GM19452 (cell line): ENCODE results near the gene TUBG2.
"Not testable (repeated sequence)": the region's sequence is repeated elsewhere in the genome, so short reads cannot be mapped to it uniquely, and the experiment has no call there.

Experiments used
- ATAC-seq: cut with Tn5 transposase; IDR thresholded peaks from one replicate; pipeline ENCODE4 v1.9.1; 2021; ENCODE audit not compliant: unreplicated experiment

Gene TUBG2

GRCh38 chr17:42659079-42659931 lies at the start of gene TUBG2:
Gene TUBG2 (plus strand): TSS chr17:42659284. CDS start chr17:42659504, 220 bp downstream.
- ATAC-seq, result no peak

DNA sequence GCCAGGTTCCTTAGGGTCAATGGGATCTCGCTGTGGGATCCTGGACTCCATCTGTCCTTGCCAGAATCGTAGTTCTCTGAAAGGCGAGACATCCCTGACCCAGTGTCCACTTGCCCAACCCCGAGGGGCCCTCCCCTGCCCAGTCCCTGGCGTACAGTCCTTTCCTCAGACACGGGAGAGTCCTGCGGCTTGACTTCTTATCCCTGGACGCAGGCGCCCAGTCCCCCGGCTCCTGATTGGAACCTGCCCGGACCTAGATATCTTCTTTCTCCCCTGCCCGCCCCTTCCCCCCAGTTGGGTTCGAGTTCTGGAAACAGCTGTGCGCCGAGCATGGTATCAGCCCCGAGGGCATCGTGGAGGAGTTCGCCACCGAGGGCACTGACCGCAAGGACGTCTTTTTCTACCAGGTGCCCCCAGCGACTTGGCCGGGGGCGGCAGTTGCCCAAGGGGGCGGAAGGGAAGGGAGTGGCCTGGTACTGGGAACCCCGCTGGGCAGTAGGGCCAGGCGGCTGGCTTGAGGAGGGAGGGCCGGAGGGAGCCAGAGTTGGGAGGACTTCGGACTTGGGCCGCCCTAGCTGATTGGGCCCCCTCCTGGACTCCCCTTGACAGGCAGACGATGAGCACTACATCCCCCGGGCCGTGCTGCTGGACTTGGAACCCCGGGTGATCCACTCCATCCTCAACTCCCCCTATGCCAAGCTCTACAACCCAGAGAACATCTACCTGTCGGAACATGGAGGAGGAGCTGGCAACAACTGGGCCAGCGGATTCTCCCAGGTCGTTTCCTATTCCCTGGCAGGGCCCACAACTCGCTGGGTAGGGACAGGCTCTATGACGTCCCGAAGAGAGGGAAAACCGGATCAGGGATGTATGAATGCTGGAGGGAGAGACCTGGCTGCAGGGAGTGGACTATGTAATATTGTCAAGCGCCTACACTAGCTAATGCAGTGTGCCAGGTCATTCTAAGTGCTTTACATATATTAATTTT lies 49.0 kb upstream of the TUBG2 start:
- ATAC-seq, result not testable (repeated sequence)

DNA sequence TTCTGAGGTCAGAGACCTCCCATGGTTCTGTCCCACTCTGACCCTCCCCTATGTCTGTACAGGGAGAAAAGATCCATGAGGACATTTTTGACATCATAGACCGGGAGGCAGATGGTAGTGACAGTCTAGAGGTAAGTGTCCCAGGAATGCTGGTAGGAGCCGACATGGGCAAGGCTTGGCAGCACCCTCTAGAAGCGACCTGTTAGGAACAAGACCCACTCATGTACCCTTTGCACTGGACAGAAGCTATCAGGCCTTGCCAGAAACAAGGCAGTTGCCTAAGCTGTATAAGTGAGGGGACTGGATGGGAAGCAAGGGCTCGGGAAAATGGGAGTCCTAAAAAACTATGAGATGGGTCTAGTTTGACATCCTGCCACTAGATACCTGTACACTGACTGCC lies 47.1 kb upstream of the TUBG2 start:
- no peak for ATAC-seq

DNA sequence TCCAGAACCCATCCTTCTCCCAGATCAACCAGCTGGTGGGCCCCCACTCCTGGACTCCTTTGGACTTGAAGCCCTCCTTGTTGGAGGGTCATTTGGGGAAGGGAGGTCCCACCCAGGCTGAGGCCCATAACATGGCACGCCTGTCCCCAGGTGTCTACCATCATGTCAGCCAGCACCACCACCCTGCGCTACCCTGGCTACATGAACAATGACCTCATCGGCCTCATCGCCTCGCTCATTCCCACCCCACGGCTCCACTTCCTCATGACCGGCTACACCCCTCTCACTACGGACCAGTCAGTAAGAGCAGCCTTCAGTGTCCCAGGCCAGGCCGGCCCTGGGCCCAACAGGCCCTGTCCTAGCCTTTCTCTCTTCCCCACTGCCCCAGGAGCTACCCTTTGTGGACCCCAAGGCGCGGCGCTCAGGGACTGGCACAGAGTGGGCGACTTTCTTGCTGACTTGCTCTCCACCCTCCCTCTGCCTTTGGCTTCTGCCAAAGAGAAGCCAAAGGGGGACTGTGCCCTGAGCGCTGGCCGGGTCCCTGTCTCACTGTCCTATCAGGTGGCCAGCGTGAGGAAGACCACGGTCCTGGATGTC lies 45.3 kb upstream of the TUBG2 start:
- ATAC-seq, result no peak

GRCh38 chr17:42617956-42618431 lies 41.1 kb upstream of the TUBG2 start:
- ATAC-seq, result peak; percentile 24

GRCh38 chr17:42618442-42619150 lies 40.5 kb upstream of the TUBG2 start:
- ATAC-seq, result peak; percentile 65

GRCh38 chr17:42621987-42622386 lies 37.1 kb upstream of the TUBG2 start:
- ATAC-seq, result not testable (repeated sequence)

DNA sequence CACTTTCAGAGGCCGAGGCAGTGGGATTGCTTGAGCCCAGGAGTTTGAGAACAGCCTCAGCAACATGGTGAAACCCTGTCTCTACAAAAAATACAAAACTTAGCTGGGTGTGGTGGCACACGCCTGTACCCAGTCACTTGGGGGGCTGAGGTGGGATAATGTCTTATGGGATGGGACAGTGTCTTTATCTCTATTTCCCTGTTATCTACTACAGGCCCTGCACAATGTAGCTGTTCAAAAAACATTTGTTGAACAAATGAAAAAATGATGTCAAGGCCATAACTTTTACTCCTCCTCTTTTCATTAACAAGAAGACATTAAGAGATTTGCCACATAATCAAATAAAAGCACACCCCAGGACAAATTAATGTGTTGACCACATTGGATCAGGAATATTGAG lies 35.8 kb upstream of the TUBG2 start:
- ATAC-seq, result no peak

GRCh38 chr17:42623732-42624596 lies 35.1 kb upstream of the TUBG2 start:
- ATAC-seq, result no peak

- not testable (repeated sequence) for ATAC-seq
These were observed 31.9 kb upstream of the TUBG2 start for GRCh38 chr17:42627032-42627764.

DNA sequence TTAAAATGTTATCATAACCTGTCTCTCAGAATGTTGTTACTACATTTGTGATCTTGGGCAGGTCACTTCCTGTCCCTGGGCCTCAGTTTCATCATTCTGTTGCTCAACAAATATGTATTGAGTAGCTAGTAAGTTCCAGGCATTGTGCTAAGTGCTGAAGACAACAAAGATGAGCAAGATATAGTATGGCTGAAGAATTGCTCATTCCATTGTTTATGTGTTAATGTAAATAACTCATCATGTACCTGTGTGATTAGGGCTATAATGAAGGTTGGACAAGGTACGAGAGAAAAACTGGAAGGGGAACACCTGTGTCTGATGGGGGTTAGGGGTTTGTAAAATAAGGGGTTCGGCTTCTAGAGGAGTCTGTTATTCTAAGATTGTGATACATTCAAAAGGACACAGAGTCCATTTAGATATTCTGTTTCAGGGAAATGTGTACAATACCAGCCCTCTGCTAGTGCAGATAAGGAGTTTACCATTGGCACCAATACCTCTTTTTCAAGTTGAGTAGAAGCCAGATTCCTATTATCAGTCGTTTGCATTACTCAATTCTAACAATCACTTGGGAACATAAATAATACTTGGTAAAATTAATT lies 29.6 kb upstream of the TUBG2 start:
- ATAC-seq, result no peak

GRCh38 chr17:42632949-42633444 lies 26.1 kb upstream of the TUBG2 start:
- no peak for ATAC-seq

- no peak for ATAC-seq
These were observed 19.5 kb upstream of the TUBG2 start for GRCh38 chr17:42639525-42640113.

DNA sequence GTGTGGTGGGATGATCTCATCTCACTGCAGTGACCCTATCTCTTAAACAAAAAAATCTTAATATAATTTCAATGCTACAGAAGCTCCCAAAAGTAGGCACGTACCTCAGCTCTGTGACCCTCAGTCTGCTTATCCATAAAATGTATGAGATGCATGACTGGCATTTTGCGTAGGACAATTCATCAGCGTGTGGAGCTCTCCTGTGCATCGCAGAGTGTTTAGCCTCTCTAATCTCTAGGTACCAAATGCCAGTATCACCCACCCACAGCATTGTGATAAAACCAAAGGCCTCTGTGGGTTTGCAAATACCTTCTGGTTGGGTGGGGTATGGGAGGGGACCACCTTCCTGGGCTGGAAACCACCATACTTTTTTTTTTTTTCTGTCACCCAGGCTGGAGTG lies 19.0 kb upstream of the TUBG2 start:
- no peak for ATAC-seq

DNA sequence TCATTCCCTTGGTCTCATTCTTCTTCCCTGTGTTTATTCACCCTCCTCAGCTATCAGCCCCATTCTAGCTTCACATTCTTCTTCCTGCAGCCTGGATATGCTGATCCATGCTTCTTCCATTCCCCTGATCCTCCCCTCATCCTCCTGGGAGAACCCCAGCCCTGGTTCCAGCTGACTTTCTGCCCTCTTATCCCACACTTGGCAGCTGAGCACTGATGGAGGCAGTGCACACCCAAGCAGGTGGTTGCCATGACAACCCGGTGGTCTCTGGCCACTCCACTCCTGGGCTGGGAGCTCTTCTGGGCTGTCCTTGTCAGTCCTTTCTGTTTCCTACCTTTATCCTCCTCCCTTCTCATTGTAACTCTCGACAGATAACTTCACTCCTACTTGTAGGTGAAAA lies 16.7 kb upstream of the TUBG2 start:
- no peak for ATAC-seq

DNA sequence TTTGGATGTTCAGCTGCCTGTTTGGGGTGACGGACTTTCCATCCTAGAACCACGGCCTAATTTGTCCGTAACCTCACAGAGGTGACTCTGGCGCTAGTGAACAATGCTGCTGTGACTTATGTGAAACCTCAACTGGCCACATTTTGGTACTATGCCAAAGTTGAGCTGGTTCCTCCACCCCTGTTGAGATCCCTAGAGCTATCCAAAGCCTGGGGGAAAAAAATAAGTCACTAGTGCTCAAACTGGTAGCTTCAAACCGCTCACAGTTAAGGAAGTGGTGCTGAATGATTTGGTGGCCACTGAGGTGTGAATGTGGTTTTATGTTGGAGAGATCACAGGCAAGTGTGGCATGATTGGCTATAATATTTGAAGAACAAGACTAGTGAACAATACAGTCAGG lies 11.3 kb upstream of the TUBG2 start:
- ATAC-seq, result no peak

DNA sequence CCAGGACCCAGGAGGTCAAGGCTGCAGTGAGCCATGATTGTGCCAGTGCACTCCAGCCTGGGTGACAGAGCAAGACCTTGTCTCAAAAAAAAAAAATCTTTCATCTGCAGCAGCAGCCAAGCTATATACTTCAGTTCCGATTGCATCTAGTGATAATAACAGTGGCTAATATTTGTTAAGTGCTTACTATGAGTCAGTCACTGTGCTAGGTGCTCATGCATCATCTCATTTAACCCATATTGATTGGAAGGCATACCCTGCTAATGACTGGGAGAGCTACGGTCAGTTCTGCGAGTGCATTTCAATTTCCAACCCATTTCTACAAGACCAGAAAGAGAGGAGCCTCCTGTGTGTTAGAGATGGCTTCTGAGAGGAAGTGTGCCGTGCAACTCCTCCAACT lies 7.7 kb upstream of the TUBG2 start:
- ATAC-seq, result no peak
